ENCODE data around the gene E2F4.

The E2F4 gene

GRCh38 chr16:67196881-67197280, 4.9 kb downstream of the E2F4 start:
- Histone ChIP-seq H3K27me3 (replicated peaks in 2 of 5; ENCODE audit: control insufficient read depth in 4 of 5, insufficient read depth in 5 of 5, low read length in 4 of 5) (no peaks in the 10 kb centered on the region), H3K36me3 (ENCODE audit: control insufficient read depth in 4 of 4, insufficient read depth in 4 of 4, low read length in 3 of 4) (peaks cover 17 to 68% (median 55%) of the 10 kb centered on the region in 4 experiments), H3K4me1 (ENCODE audit: control extremely low read depth in 1 of 4, control insufficient read depth in 4 of 4, insufficient read depth in 4 of 4, low read length in 3 of 4) (peaks cover 0 to 16% (median 15%) of the 10 kb centered on the region in 4 experiments), H3K9me3 (ENCODE audit: control extremely low read depth in 1 of 5, control insufficient read depth in 4 of 5, insufficient read depth in 2 of 5, low read depth in 1 of 5, low read length in 4 of 5) (no peaks in the 10 kb centered on the region), H3K27ac (ENCODE audit: insufficient read depth in 1 of 2, low read depth in 1 of 2, low read length in 2 of 2, poor library complexity in 1 of 2, severe bottlenecking in 2 of 2) (no peak overlapping the region), H3K4me3 (ENCODE audit: control insufficient read depth in 1 of 7, extremely low read depth in 1 of 7, insufficient read depth in 4 of 7, low read depth in 2 of 7, low read length in 6 of 7) (no peak overlapping the region)
- POLR2A ChIA-PET, result no interaction called here
- WGBS (ENCODE audit: insufficient coverage), result 80% methylated on average over 1 of the region's 1 CpG
- no peak for DNase-seq
- CTCF ChIA-PET, result interaction anchor here (0.9 to 4.8 kb wide), 9 partner anchors 8 to 64 kb away, joined by 3 to 22 read pairs (median 7); no protein-coding TSS in a partner anchor

- POLR2A ChIA-PET, result interaction anchor here (0.6 to 1.0 kb wide), 2 partner anchors 13 to 47 kb away, joined by 4 to 6 read pairs; no protein-coding TSS in a partner anchor
- no peak overlapping the region for H3K27ac ChIP-seq (ENCODE audit: insufficient read depth in 1 of 2, low read depth in 1 of 2, low read length in 2 of 2, poor library complexity in 1 of 2, severe bottlenecking in 2 of 2)
- no peaks in the 10 kb centered on the region for H3K27me3 ChIP-seq (replicated peaks in 2 of 5; ENCODE audit: control insufficient read depth in 4 of 5, insufficient read depth in 5 of 5, low read length in 4 of 5)
- H3K4me3 ChIP-seq (ENCODE audit: control insufficient read depth in 1 of 7, extremely low read depth in 1 of 7, insufficient read depth in 4 of 7, low read depth in 2 of 7, low read length in 6 of 7), result no peak overlapping the region
- DNase-seq, result no peak
- no peaks in the 10 kb centered on the region for H3K9me3 ChIP-seq (ENCODE audit: control extremely low read depth in 1 of 5, control insufficient read depth in 4 of 5, insufficient read depth in 2 of 5, low read depth in 1 of 5, low read length in 4 of 5)
- H3K36me3 ChIP-seq (ENCODE audit: control insufficient read depth in 4 of 4, insufficient read depth in 4 of 4, low read length in 3 of 4), result peaks cover 19 to 76% (median 61%) of the 10 kb centered on the region in 4 experiments
- CTCF ChIA-PET, result interaction anchor here (0.9 to 2.9 kb wide), 23 partner anchors 9 to 244 kb away, joined by 3 to 22 read pairs (median 4); partner anchors contain the start of gene TMEM208
- H3K4me1 ChIP-seq (ENCODE audit: control extremely low read depth in 1 of 4, control insufficient read depth in 4 of 4, insufficient read depth in 4 of 4, low read length in 3 of 4), result peaks cover 0 to 14% (median 10%) of the 10 kb centered on the region in 4 experiments
- WGBS (ENCODE audit: insufficient coverage), result 93% methylated on average over 4 of the region's 6 CpGs
Observed at GRCh38 chr16:67197704-67198103, 5.7 kb downstream of the E2F4 start.

DNA sequence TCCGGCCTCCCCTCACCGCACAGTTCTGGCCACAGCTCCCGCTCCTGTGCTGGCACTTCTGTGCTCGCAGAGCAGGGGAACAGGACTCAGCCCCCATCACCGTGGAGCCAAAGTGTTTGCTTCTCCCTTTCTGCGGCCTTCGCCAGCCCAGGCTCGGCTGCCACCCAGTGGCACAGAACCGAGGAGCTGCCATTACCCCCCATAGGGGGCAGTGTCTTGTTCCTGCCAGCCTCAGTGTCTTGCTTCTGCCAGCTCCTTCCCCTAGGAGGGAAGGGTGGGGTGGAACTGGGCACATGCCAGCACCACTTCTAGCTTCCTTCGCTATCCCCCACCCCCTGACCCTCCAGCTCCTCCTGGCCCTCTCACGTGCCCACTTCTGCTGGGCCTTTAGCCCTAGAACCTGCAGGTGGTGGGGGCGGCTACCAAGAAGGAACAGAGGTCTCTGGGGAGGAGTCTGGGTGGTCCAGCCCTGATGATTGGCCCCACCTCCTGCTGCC, 6.3 kb downstream of the E2F4 start:
- POLR2A ChIA-PET, result interaction anchor here (0.6 to 1.0 kb wide), 2 partner anchors 12 to 46 kb away, joined by 4 to 6 read pairs; no protein-coding TSS in a partner anchor

GRCh38 chr16:67199011-67199807, 7.3 kb downstream of the E2F4 start, which contains the start of gene ELMO3:
TSS of gene ELMO3 (plus strand) at chr16:67199131. CDS start at chr16:67199327, 196 bp downstream.
- Histone ChIP-seq H3K9me3 (ENCODE audit: control extremely low read depth in 1 of 5, control insufficient read depth in 4 of 5, insufficient read depth in 2 of 5, low read depth in 1 of 5, low read length in 4 of 5) (no peaks in the 10 kb centered on the region), H3K27me3 (replicated peaks in 2 of 5; ENCODE audit: control insufficient read depth in 4 of 5, insufficient read depth in 5 of 5, low read length in 4 of 5) (no peaks in the 10 kb centered on the region), H3K4me3 (ENCODE audit: control insufficient read depth in 1 of 7, extremely low read depth in 1 of 7, insufficient read depth in 4 of 7, low read depth in 2 of 7, low read length in 6 of 7) (peak within 1 kb of the TSS in 2 of 7 experiments; percentile 13 to 16), H3K36me3 (ENCODE audit: control insufficient read depth in 4 of 4, insufficient read depth in 4 of 4, low read length in 3 of 4) (peaks cover 15 to 82% (median 64%) of the 10 kb centered on the region in 4 experiments), H3K4me1 (ENCODE audit: control extremely low read depth in 1 of 4, control insufficient read depth in 4 of 4, insufficient read depth in 4 of 4, low read length in 3 of 4) (peaks cover 0 to 3% (median 0%) of the 10 kb centered on the region in 4 experiments), H3K27ac (ENCODE audit: insufficient read depth in 1 of 2, low read depth in 1 of 2, low read length in 2 of 2, poor library complexity in 1 of 2, severe bottlenecking in 2 of 2) (no peak within 1 kb of the TSS)
- ChIA-PET CTCF (interaction anchor here (0.9 to 2.9 kb wide), 11 partner anchors 9 to 249 kb away, joined by 3 to 22 read pairs (median 6); no protein-coding TSS in a partner anchor), POLR2A (interaction anchor here (1.0 kb wide), 1 partner anchor 45 kb away, joined by 6 read pairs; no protein-coding TSS in a partner anchor)
- WGBS (ENCODE audit: insufficient coverage), result 91% methylated on average over 37 of the region's 61 CpGs
- peak in 2 of 3 donors; percentile 29 to 55 for DNase-seq

More for the DNA sequence above, 6.3 kb downstream of the E2F4 start:
- WGBS (ENCODE audit: insufficient coverage), result 58% methylated on average over 10 of the region's 12 CpGs
- no peak overlapping the region for H3K27ac ChIP-seq (ENCODE audit: insufficient read depth in 1 of 2, low read depth in 1 of 2, low read length in 2 of 2, poor library complexity in 1 of 2, severe bottlenecking in 2 of 2)
- H3K4me1 ChIP-seq (ENCODE audit: control extremely low read depth in 1 of 4, control insufficient read depth in 4 of 4, insufficient read depth in 4 of 4, low read length in 3 of 4), result peaks cover 0 to 8% (median 4%) of the 10 kb centered on the region in 4 experiments
- peaks cover 19 to 81% (median 64%) of the 10 kb centered on the region in 4 experiments for H3K36me3 ChIP-seq (ENCODE audit: control insufficient read depth in 4 of 4, insufficient read depth in 4 of 4, low read length in 3 of 4)
- no peaks in the 10 kb centered on the region for H3K9me3 ChIP-seq (ENCODE audit: control extremely low read depth in 1 of 5, control insufficient read depth in 4 of 5, insufficient read depth in 2 of 5, low read depth in 1 of 5, low read length in 4 of 5)
- H3K4me3 ChIP-seq (ENCODE audit: control insufficient read depth in 1 of 7, extremely low read depth in 1 of 7, insufficient read depth in 4 of 7, low read depth in 2 of 7, low read length in 6 of 7), result no peak overlapping the region
- CTCF ChIA-PET, result interaction anchor here (0.9 to 2.9 kb wide), 22 partner anchors 9 to 248 kb away, joined by 3 to 22 read pairs (median 4); partner anchors contain the start of gene TMEM208
- peak; percentile 60 to 77 (median 77) for DNase-seq
- no peaks in the 10 kb centered on the region for H3K27me3 ChIP-seq (replicated peaks in 2 of 5; ENCODE audit: control insufficient read depth in 4 of 5, insufficient read depth in 5 of 5, low read length in 4 of 5)

DNA sequence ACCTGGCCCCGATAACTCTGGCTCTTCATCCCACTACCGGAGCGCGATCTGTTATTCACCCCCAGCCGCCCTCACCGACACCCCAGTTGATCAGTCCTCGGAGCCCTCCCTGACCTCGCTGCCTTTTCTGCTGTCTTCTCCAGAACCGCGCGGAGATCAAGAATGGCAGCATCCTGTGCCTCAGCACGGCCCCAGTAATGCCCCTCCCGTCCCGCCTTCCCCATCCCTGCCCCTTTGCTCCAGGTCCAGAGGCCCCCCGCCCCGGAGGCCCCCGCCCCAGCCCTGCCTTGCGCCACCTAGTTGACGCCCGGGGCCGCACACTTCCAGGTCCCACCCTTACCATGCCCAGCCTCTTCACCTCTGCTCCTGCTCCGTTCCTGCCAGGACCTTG, 7.8 kb downstream of the E2F4 start:
- CTCF ChIA-PET, result interaction anchor here (0.9 to 2.9 kb wide), 7 partner anchors 9 to 249 kb away, joined by 3 to 12 read pairs (median 6); no protein-coding TSS in a partner anchor
- H3K36me3 ChIP-seq (ENCODE audit: control insufficient read depth in 4 of 4, insufficient read depth in 4 of 4, low read length in 3 of 4), result peaks cover 15 to 78% (median 59%) of the 10 kb centered on the region in 4 experiments
- POLR2A ChIA-PET, result no interaction called here

GRCh38 chr16:67200491-67200890, 8.5 kb downstream of the E2F4 start:
- H3K36me3 ChIP-seq (ENCODE audit: control insufficient read depth in 4 of 4, insufficient read depth in 4 of 4, low read length in 3 of 4), result peaks cover 11 to 71% (median 53%) of the 10 kb centered on the region in 4 experiments
- POLR2A ChIA-PET, result no interaction called here
- H3K4me3 ChIP-seq (ENCODE audit: control insufficient read depth in 1 of 7, extremely low read depth in 1 of 7, insufficient read depth in 4 of 7, low read depth in 2 of 7, low read length in 6 of 7), result no peak overlapping the region
- no peak overlapping the region for H3K27ac ChIP-seq (ENCODE audit: insufficient read depth in 1 of 2, low read depth in 1 of 2, low read length in 2 of 2, poor library complexity in 1 of 2, severe bottlenecking in 2 of 2)
- WGBS (ENCODE audit: insufficient coverage), result 96% methylated on average over 8 of the region's 8 CpGs
- CTCF ChIA-PET, result interaction anchor here (1.2 to 2.5 kb wide), 4 partner anchors 15 to 250 kb away, joined by 3 to 7 read pairs (median 6); no protein-coding TSS in a partner anchor
- DNase-seq, result no peak
- no peaks in the 10 kb centered on the region for H3K27me3 ChIP-seq (replicated peaks in 2 of 5; ENCODE audit: control insufficient read depth in 4 of 5, insufficient read depth in 5 of 5, low read length in 4 of 5)
- peaks cover 0 to 3% (median 0%) of the 10 kb centered on the region in 4 experiments for H3K4me1 ChIP-seq (ENCODE audit: control extremely low read depth in 1 of 4, control insufficient read depth in 4 of 4, insufficient read depth in 4 of 4, low read length in 3 of 4)
- H3K9me3 ChIP-seq (ENCODE audit: control extremely low read depth in 1 of 5, control insufficient read depth in 4 of 5, insufficient read depth in 2 of 5, low read depth in 1 of 5, low read length in 4 of 5), result no peaks in the 10 kb centered on the region

More for the DNA sequence above, 7.8 kb downstream of the E2F4 start:
- Histone ChIP-seq H3K4me1 (ENCODE audit: control extremely low read depth in 1 of 4, control insufficient read depth in 4 of 4, insufficient read depth in 4 of 4, low read length in 3 of 4) (peaks cover 0 to 3% (median 0%) of the 10 kb centered on the region in 4 experiments), H3K9me3 (ENCODE audit: control extremely low read depth in 1 of 5, control insufficient read depth in 4 of 5, insufficient read depth in 2 of 5, low read depth in 1 of 5, low read length in 4 of 5) (no peaks in the 10 kb centered on the region), H3K27me3 (replicated peaks in 2 of 5; ENCODE audit: control insufficient read depth in 4 of 5, insufficient read depth in 5 of 5, low read length in 4 of 5) (no peaks in the 10 kb centered on the region), H3K27ac (ENCODE audit: insufficient read depth in 1 of 2, low read depth in 1 of 2, low read length in 2 of 2, poor library complexity in 1 of 2, severe bottlenecking in 2 of 2) (no peak overlapping the region), H3K4me3 (ENCODE audit: control insufficient read depth in 1 of 7, extremely low read depth in 1 of 7, insufficient read depth in 4 of 7, low read depth in 2 of 7, low read length in 6 of 7) (peak overlapping the region in 2 of 7 experiments; percentile 13 to 16)
- 78% methylated on average over 13 of the region's 22 CpGs for WGBS (ENCODE audit: insufficient coverage)
- DNase-seq, result no peak
